Natural killer cell (primary cell): ENCODE results near the gene ZFP42. TPM values are rescaled to one million over a fixed set of nuclear protein-coding genes. Genes with fewer than 3 reads are reported as not detected.

ENCODE experiments used
- ATAC-seq, 3 donors: fragments of 150-1000 bp in 2 of 3; fragments of 200-7000 bp in 1 of 3; cut with Tn5 transposase; 1 replicate in 1 of 3; 2 replicates in 2 of 3; pipeline ENCODE4 v1.10.0; 2021; ENCODE audit warnings: mild to moderate bottlenecking in 2 of 3, moderate library complexity in 2 of 3
- DNase-seq, 2 donors: peaks; one replicate each; pipeline versions ENCODE4 v3.0.0 to v3.0.0-alpha.2; 2013 to 2021; ENCODE audit warnings: mixed read lengths in 1 of 2
- H3K27ac ChIP-seq: one replicate; pipeline ENCODE4 v1.5.1; 2013; ENCODE audit warnings: mild to moderate bottlenecking, low read length
- H3K27me3 ChIP-seq: one replicate; pipeline ENCODE4 v1.6.1; 2013; ENCODE audit warnings: low read length; ENCODE audit not compliant: control insufficient read depth, insufficient read depth
- H3K36me3 ChIP-seq: one replicate; pipeline ENCODE4 v1.6.1; 2013; ENCODE audit warnings: low read length; ENCODE audit not compliant: control insufficient read depth, insufficient read depth
- H3K4me1 ChIP-seq: one replicate; pipeline ENCODE4 v1.6.1; 2013; ENCODE audit warnings: low read length; ENCODE audit not compliant: control insufficient read depth, insufficient read depth
- H3K4me3 ChIP-seq: one replicate; pipeline ENCODE4 v1.5.1; 2013; ENCODE audit warnings: low read length
- H3K9me3 ChIP-seq: one replicate; pipeline ENCODE4 v1.6.1; 2013; ENCODE audit warnings: low read length; ENCODE audit not compliant: control insufficient read depth, insufficient read depth
- H3K27ac Mint-ChIP-seq, 2 donors: one replicate each; pipeline ENCODE4 v1.8.0; 2022; ENCODE audit warnings: mild to moderate bottlenecking in 2 of 2, mixed read lengths in 2 of 2, moderate library complexity in 1 of 2
- H3K27me3 Mint-ChIP-seq, 2 donors: one replicate each; pipeline ENCODE4 v1.8.0; 2022; ENCODE audit warnings: low read depth in 2 of 2, mixed read lengths in 2 of 2
- H3K36me3 Mint-ChIP-seq: one replicate; pipeline ENCODE4 v1.8.0; 2022; ENCODE audit warnings: mixed read lengths
- H3K4me1 Mint-ChIP-seq, 2 donors: one replicate each; pipeline ENCODE4 v1.8.0; 2022; ENCODE audit warnings: mixed read lengths in 2 of 2
- H3K4me3 Mint-ChIP-seq: one replicate; pipeline ENCODE4 v1.8.0; 2022; ENCODE audit warnings: mild to moderate bottlenecking, moderate library complexity, mixed read lengths
- H3K9me3 Mint-ChIP-seq, 2 donors: one replicate each; pipeline ENCODE4 v1.8.0; 2022; ENCODE audit warnings: mixed read lengths in 2 of 2
- WGBS: methylation state at CpG from one replicate; pipeline ENCODE4 v1.1.7; 2013; ENCODE audit warnings: missing lambda C conversion rate; ENCODE audit not compliant: insufficient coverage; 5-methylcytosine and 5-hydroxymethylcytosine counted together
- intact Hi-C: fragments of 100-400 bp; cut with micrococcal nuclease; formaldehyde crosslinking; loops from one replicate; pipeline ENCODE4 v1.14.2; 2022
- total RNA-seq, 4 donors: library from RNA; stranded (reverse); fragments of 120-200 nt in 1 of 4; gene quantifications; one replicate each; pipeline versions ENCODE4 v1.2.3 to v1.2.4, GENCODE V29; 2013 to 2022
- TF ChIP-seq, protein P1 (sequence below): fragments of 200-600 bp; IDR thresholded peaks from one replicate; pipeline ENCODE4 v1.8.0; 2022; ENCODE audit warnings: antibody characterized with exemption

Gene ZFP42
- total RNA-seq, 3 donors from 2014 or later (not counting 1 experiment from before 2014, with no cell fraction given), result not detected

DNA sequence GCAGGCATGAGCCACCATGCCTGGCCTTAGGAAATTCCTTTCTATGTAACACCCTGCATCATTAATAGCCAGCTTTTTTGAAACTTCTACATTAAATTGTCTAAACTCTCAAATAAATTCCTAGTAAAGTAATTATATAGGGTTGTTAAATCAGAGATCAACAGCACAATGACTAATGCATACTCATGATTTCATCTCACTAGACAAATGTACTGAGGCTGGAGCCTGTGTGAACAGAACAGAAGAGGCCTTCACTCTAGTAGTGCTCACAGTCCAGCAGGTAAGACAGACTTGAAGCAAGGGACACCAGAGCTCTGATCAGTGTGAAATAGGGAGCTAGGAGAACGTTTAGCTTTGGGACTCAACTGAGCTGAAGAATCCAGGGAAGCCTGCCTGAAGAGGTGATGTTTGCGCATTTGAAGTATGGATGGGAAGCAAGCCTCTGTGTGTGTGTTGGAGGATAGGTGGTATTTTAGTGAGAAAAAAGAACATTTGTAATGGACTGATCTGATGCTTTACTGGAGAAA is 3.9 kb downstream of the ZFP42 start:
- Histone ChIP-seq H3K36me3 (no peaks in the 10 kb centered on the region), H3K4me3 (no peak overlapping the region), H3K27me3 (no peaks in the 10 kb centered on the region), H3K4me1 (no peaks in the 10 kb centered on the region), H3K9me3 (peaks cover 8% of the 10 kb centered on the region), H3K27ac (no peak overlapping the region)
- H3K4me3 Mint-ChIP-seq, result no peak overlapping the region
- no peak for DNase-seq
- ATAC-seq, result no peak
- H3K9me3 Mint-ChIP-seq, result peaks cover 6 to 11% of the 10 kb centered on the region in 2 donors
- TF ChIP-seq, protein P1, sequence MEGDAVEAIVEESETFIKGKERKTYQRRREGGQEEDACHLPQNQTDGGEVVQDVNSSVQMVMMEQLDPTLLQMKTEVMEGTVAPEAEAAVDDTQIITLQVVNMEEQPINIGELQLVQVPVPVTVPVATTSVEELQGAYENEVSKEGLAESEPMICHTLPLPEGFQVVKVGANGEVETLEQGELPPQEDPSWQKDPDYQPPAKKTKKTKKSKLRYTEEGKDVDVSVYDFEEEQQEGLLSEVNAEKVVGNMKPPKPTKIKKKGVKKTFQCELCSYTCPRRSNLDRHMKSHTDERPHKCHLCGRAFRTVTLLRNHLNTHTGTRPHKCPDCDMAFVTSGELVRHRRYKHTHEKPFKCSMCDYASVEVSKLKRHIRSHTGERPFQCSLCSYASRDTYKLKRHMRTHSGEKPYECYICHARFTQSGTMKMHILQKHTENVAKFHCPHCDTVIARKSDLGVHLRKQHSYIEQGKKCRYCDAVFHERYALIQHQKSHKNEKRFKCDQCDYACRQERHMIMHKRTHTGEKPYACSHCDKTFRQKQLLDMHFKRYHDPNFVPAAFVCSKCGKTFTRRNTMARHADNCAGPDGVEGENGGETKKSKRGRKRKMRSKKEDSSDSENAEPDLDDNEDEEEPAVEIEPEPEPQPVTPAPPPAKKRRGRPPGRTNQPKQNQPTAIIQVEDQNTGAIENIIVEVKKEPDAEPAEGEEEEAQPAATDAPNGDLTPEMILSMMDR, result no peak
- H3K27ac Mint-ChIP-seq, result no peak overlapping the region
- WGBS, result 83% methylated on average over 2 of the region's 2 CpGs
- no peaks in the 10 kb centered on the region for H3K4me1 Mint-ChIP-seq
- H3K27me3 Mint-ChIP-seq, result peaks cover 0 to 5% of the 10 kb centered on the region in 2 donors
- intact Hi-C loops, result no loop called here
- H3K36me3 Mint-ChIP-seq, result peaks cover 13% of the 10 kb centered on the region

DNA sequence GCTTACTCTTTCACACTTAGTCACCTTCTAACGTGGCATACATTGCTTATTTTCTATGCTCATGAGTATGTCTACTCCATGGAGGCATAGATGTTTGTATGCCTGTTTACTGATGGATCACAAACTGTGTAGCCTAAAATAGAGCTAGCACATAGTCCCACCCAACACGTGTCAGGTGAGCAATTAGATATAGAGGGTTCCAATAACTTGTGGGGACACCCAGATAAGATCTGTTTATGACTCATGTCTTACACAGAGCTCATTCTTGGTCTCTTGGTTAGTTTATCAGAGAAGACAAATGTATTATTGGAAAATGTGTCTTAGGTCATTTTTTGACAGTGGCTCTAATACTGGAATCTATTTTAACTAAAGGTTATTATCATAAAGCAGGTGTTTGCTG is 6.8 kb downstream of the ZFP42 start:
- peaks cover 11% of the 10 kb centered on the region for H3K36me3 Mint-ChIP-seq
- peaks cover 10 to 16% of the 10 kb centered on the region in 2 donors for H3K9me3 Mint-ChIP-seq
- peaks cover 12% of the 10 kb centered on the region for H3K9me3 ChIP-seq
- H3K27me3 Mint-ChIP-seq, result peaks cover 0 to 3% of the 10 kb centered on the region in 2 donors
- no peak overlapping the region for H3K27ac Mint-ChIP-seq
- DNase-seq (no peak), ATAC-seq (no peak)
- TF ChIP-seq, protein P1, result no peak
- no peaks in the 10 kb centered on the region for H3K36me3 ChIP-seq
- 100% methylated on average over 1 of the region's 2 CpGs for WGBS
- H3K4me1 ChIP-seq, result no peaks in the 10 kb centered on the region
- no peak overlapping the region for H3K4me3 Mint-ChIP-seq
- no peak overlapping the region for H3K4me3 ChIP-seq
- no peaks in the 10 kb centered on the region for H3K27me3 ChIP-seq
- H3K4me1 Mint-ChIP-seq, result no peaks in the 10 kb centered on the region
- intact Hi-C loops, result no loop called here
- H3K27ac ChIP-seq, result no peak overlapping the region

DNA sequence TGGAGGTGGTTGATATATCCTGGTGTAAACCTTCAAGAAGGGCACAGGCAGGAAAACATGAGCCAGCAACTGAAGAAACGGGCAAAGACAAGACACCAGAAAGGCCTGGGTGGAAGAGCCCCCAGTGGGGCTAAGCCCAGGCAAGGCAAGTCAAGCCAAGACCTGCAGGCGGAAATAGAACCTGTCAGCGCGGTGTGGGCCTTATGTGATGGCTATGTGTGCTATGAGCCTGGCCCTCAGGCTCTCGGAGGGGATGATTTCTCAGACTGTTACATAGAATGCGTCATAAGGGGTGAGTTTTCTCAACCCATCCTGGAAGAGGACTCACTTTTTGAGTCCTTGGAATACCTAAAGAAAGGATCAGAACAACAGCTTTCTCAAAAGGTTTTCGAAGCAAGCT is 7.2 kb downstream of the ZFP42 start:
- no peak for ATAC-seq
- H3K4me1 ChIP-seq, result no peaks in the 10 kb centered on the region
- no peak overlapping the region for H3K27ac ChIP-seq
- H3K36me3 Mint-ChIP-seq, result peaks cover 7% of the 10 kb centered on the region
- H3K27ac Mint-ChIP-seq, result no peak overlapping the region
- no peaks in the 10 kb centered on the region for H3K36me3 ChIP-seq
- peaks cover 7 to 14% of the 10 kb centered on the region in 2 donors for H3K9me3 Mint-ChIP-seq
- H3K4me3 Mint-ChIP-seq, result no peak overlapping the region
- no peak overlapping the region for H3K4me3 ChIP-seq
- TF ChIP-seq, protein P1, result no peak
- H3K27me3 ChIP-seq, result no peaks in the 10 kb centered on the region
- intact Hi-C loops, result no loop called here
- peaks cover 12% of the 10 kb centered on the region for H3K9me3 ChIP-seq
- no peaks in the 10 kb centered on the region for H3K27me3 Mint-ChIP-seq
- WGBS, result 89% methylated on average over 7 of the region's 7 CpGs
- no peak for DNase-seq
- H3K4me1 Mint-ChIP-seq, result no peaks in the 10 kb centered on the region

DNA sequence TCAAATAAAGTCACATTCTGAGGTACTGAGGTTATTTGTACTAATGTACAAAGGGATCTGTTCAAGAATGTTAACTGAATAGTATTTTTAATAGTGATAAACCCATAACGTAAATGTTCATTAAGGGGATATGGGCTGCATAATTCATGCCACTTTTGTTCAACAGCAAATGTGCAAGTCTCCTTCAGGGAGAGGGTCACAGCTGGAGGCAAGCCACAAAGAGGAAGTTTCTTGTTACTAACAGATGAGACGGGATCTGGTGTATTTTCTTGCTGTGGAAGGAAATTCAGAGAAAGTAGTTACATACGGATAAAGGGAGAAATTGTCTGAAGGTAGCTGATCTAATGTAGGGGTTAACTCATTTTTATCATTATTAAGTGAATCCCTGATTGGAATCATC is 10.0 kb downstream of the ZFP42 start:
- H3K36me3 ChIP-seq, result no peaks in the 10 kb centered on the region
- H3K27me3 ChIP-seq, result no peaks in the 10 kb centered on the region
- DNase-seq (no peak), ATAC-seq (no peak)
- peaks cover 8% of the 10 kb centered on the region for H3K9me3 ChIP-seq
- TF ChIP-seq, protein P1, result no peak
- no peak overlapping the region for H3K27ac Mint-ChIP-seq
- H3K27ac ChIP-seq, result no peak overlapping the region
- H3K9me3 Mint-ChIP-seq, result peaks cover 7 to 12% of the 10 kb centered on the region in 2 donors
- H3K36me3 Mint-ChIP-seq, result peaks cover 6% of the 10 kb centered on the region
- H3K4me3 Mint-ChIP-seq, result no peak overlapping the region
- intact Hi-C loops, result no loop called here
- no peaks in the 10 kb centered on the region for H3K4me1 Mint-ChIP-seq
- no peak overlapping the region for H3K4me3 ChIP-seq
- H3K4me1 ChIP-seq, result no peaks in the 10 kb centered on the region
- no peaks in the 10 kb centered on the region for H3K27me3 Mint-ChIP-seq
- 8% methylated on average over 2 of the region's 3 CpGs for WGBS
